ENCODE measurements around the gene METRNL.
"Not testable (repeated sequence)": the region's sequence is repeated elsewhere in the genome, so short reads cannot be mapped to it uniquely, and the experiment has no call there.

METRNL gene, protein sequence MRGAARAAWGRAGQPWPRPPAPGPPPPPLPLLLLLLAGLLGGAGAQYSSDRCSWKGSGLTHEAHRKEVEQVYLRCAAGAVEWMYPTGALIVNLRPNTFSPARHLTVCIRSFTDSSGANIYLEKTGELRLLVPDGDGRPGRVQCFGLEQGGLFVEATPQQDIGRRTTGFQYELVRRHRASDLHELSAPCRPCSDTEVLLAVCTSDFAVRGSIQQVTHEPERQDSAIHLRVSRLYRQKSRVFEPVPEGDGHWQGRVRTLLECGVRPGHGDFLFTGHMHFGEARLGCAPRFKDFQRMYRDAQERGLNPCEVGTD

DNA sequence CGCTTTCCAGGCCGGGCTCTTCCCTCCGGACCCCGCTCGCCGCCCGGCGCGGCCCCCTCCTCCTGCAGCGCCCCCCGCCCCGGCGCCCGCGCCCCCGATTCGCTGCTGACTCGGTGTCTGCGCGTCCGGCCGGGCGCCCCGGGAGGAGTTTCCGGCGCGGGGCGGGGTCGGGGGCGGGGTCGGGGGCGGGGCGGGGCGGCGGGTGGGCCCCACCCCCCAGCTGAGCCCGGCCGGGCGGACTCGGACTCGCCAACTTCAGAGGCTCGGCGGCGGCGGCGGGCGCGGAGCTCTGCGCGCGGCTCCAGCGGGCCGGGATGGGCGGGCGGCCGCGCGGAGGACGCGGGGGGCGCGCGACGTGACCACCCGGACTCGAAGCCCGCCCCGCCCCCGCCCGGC is at the start of gene METRNL:
TSS of gene METRNL (plus strand) at position 258 of the 396 bp plus-strand sequence. CDS start 207 bp downstream, outside the sequence.
- DNase-seq, result no peak

DNA sequence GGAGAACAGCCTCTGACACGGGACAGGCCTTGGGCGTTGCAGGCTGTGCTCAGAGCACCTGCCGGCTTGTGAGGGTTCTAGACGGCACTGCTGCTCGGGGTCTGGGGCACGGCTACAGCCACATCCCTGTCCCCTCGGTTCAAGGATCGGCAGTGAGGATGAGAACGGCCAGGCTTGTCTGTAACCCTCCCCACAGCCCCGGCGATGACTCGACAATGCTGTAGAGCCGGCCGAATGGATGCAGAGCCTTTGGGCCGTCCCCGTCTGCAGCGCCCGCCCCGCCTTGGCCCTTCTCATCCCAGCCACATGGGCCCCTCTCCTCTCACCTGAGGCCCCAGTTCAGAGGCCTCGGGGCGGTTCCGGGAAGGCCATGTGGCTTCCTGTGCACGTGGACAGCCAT is 49.0 kb upstream of the METRNL start:
- DNase-seq, result no peak

DNA sequence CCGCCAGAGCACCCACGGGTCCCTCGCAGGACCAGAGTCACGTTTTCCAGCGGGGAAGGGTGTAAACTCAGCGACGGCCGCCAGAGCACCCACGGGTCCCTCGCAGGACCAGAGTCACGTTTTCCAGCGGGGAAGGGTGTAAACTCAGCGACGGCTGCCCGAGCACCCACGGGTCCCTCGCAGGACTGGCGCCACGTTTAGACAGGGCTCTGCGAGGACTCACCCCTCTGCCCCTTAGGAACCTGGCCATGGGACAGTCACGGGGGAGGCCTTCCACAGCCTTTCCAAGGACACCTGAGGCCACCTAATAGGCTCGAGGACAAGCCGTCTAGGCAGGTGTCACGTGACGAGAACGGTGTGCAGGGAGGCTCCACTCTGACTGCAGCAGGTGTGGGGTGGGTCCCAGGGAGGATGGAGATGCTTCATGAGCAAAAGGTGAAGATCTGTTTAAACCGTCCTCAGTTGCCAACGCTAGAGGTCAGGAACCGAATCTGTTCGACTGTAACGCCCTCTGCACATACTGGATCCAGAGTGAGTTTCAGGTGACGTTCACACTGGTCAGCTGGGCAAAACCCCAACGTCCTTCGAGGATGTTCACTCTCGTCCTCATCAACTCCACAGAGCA is 48.0 kb upstream of the METRNL start:
- DNase-seq, result no peak

DNA sequence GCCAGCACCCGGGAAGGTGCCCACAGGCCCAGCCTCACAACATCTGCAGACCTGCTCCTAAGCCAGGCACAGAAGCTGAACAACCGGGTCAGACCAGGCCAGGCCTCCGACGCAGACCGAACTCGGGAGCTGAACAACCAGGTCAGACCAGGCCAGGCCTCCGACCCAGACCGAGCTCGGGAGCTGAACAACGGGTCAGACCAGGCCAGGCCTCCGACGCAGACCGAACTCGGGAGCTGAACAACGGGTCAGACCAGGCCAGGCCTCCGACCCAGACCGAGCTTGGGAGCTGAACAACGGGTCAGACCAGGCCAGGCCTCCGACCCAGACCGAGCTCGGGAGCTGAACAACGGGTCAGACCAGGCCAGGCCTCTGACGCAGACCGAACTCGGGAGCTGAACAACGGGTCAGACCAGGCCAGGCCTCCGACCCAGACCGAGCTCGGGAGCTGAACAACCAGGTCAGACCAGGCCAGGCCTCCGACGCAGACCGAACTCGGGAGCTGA is 47.4 kb upstream of the METRNL start:
- not testable (repeated sequence) for DNase-seq

DNA sequence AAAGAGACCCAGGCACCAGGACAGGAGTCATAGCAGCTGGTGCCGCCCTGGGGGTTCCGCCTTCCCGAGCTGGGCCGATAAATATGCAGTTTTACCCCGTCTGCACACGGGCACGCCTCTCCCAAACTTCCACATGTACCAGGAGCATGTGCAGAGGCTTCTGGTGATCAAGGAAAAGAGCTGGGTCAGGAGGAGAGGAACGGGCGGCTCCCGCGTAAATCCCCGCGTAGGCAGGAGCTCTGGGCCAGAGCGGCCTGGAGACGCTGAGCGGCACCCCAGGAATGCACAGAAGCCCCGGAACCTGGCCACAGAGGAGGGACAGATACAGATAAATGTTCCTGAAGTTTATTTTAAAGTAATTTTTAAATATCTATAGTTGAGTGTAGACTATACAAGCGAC is 46.6 kb upstream of the METRNL start:
- no peak for DNase-seq

DNA sequence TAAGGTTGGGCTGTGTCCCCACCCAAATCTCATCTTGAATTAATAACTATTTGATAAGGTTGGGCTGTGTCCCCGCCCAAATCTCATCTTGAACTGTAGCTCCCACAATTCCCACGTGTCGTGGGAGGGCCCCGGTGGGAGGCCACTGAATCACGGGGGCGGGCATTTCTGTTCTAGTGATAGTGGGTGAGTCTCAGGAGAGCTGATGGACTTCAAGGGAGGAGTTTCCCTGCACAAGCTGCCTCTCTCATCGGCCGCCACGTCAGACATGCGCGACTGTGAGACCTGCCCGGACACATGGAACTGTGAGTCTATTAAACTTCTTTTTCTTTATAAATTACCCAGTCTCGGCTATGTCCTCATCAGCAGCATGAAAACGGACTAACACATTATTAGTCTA is 44.9 kb upstream of the METRNL start:
- DNase-seq, result no peak

DNA sequence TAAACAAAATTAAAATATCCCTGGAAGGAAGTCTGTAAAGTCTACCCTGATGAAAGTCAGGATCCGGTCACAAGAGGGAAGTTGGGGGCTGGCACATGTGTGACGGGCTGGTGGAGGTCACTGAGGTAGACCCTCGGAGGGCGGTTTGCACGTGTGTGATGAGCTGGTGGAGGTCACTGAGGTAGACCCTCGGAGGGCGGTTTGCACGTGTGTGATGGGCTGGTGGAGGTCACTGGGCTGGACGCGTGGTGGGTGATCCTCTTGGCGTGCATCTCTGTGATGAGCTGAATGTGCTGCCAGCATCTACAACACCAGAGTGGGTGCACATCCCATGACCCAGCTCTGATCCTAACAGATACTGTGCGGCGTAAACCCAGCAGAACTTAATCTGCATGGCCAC is 43.7 kb upstream of the METRNL start:
- DNase-seq, result no peak

DNA sequence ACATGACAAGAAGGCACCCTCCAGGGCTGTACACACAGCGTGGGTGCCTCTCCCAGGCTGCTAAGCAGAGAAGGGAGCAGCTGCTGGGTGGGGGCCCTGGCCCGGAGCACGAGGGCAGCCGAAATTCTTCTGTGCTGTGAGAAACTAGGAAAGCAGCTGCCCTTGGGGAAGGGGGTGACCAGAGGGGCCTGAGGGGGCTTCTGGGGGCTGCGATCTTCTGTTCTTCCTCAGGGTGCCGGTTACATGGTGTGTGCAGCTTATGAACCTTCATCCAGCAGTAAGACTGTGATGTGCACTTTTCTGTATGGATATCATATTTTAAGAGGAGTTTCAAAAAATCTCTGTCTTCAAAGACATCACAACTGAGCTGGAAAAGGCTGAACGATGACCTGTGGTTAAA is 43.2 kb upstream of the METRNL start:
- no peak for DNase-seq

DNA sequence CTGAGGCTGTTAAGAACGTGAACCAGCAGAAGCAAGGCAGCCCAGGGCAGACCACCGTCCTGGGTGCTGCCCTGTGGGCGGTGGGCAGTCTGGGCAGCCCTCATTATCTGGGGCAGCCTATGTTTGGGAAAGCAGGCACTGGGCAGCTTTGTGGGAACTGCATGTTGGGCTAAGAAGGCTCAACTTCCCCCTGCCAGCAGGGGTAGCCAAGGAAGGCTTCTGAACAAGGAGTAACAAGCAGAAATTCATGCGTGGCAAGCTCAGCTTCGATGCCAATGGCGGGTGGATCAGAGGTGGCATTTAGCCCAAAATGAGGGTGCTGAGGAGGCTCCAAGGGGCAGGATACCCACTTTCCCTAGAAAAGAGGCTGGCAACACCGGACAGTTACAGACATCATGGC is 42.7 kb upstream of the METRNL start:
- no peak for DNase-seq

DNA sequence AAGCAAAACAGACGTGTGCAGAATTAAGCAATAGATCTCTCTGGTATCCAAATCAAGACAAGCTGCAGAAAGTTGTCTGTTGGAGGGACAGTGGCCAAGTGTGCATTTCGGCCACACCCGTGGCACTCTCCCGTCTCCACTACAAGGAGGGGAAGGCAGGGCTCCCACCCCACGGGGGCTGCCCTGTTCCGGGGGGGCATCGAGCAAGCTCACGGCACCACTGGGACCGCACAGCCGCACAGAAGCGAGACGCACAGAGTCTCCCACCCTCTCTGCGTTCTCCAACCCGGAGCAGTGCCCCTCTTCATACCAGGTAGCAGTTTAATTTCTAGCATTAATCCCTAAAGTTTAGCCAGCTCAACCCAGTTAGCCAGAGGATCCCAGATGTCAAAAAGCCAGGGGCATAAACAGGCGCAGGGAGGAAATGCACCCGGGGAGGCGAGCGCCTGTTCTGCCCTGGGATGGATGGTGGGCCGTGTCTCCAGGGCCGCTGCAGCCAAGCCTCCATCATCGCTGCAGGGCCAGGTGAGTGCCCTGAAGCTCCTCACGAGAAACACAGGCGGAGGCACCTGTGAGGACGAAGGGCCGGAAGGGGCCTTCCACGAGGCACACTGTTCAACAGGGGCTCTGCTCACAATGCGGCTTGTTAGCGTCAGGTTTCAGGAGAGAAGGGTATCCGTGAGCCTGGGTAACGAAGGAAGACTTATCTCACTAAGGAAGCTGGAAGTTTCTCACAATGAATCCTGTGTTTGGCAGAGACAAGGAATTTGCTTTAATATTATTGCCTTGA is 42.1 kb upstream of the METRNL start:
- DNase-seq, result no peak

DNA sequence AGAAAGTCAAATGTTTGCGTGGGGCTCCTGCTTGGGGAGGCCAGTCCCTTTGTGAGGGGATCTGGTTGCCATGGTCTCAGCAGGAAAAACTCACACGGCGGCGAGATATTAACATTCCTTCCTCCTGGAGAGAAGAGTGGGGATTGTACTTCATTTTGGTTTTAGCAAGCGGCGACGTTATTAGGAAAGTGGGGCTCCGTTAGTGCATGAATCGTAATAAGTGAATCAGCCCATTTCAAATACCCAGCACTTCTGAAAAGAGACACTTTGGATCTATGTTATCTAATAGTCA is 41.6 kb upstream of the METRNL start:
- DNase-seq, result no peak

DNA sequence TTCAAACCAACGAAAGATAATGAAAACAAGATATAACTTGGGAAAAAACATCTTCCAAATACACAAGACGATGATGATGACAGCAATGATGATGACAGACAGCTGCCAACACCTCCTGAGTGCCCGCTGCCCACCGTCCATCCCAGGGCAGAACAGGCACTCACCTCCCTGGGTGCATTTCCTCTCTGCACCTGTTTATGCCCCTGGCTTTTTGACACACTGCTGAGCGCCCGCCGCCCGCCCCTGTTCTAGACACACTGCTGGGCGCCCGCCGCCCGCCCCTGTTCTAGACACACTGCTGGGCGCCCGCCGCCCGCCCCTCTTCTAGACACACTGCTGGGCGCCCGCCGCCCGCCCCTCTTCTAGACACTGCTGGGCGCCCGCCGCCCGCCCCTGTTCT is 40.4 kb upstream of the METRNL start:
- not testable (repeated sequence) for DNase-seq

DNA sequence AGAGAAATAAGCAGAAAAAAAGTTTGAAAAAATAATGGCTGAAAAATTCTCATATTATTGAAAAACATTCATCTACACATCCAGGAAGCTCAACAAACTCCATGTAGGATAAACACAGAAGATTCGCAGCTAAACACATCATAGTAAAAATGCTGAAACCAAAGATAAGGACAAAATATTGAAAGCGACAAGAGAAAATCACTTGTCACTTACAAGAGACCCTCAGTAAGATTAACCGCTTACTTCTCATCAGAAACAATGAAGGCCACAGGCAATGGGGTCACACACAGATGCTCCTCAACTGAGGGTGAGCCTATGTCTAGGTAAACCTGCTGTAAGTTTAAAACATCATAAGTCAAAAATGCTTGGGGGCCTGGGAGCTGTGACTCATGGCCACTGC is 38.1 kb upstream of the METRNL start:
- no peak for DNase-seq

DNA sequence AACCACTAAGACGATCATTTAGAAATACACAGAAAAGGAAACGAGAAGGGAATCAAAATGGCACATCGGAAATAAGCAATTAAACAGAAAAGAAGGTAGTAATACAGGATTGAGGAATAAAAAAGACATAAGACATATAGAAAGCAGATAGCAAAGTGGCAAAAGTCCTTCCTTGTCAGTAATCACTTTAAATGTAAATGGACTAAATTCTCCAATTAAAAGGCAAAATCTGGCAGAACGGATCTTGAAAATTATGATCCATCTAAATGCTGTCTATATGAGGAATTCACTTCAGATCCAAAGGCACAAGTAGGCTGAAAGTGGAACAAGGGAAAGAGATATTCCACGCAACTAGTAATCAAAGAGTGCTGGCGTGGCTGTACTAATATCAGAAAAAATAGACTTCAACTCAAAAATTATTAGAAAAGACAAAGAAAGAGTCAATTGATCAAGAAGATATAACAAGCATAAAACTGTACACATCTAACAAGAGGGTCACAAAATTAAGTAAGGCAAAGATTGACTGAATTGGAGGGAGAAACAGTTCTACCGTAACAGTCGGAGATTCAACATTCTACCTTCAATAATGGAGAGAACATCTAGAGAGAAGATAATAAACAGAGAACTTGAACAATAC is 36.8 kb upstream of the METRNL start:
- DNase-seq, result no peak

DNA sequence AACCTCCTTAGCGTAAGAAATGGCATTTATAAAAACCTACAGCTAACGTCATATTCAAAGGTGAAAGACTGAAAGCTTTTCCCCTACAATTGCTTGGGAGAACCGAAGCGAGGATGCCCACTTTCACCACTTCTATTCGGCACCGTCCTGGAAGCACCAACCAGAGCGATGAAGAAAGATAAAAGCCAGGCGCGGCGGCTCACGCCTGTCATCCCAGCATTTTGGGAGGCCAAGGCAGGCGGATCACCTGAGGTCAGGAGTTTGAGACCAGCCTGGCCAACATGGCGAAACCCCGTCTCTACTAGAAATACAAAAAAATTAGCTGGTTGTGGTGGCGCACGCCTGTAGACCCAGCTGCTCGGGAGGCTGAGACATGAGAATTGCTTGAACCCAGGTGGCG is 34.9 kb upstream of the METRNL start:
- not testable (repeated sequence) for DNase-seq

DNA sequence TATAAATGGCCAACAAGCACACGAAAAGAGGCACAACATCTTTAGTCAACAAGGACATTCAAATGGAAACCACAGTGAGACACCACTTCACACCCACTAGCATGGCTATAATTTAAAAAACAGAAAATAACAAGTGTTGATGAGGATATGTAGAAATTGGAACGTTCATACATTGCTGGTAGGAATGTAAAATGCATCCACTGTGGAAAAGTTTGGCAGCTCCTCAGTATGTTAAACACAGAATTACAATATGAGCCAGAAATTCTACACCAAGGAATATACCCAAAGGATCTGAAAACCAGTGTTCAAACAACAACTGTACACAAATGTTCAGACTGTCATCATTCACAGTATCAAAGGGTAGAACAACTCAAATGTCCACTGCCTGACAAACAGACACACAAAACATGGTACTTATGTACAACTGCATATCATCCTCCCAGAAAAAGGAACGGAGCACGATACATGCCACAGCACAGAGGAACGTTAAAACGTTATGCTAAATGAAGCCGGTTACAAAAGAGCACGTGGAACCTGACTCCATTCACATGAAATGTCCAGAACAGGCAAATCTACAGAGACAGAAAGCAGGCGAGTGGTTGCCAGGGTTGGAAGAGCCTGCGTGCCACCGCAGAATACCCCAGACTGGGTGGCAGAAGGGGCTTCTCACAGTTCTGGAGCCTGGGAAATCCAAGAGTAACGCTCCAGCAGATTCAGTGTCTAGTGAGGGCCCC is 32.8 kb upstream of the METRNL start:
- no peak for DNase-seq

DNA sequence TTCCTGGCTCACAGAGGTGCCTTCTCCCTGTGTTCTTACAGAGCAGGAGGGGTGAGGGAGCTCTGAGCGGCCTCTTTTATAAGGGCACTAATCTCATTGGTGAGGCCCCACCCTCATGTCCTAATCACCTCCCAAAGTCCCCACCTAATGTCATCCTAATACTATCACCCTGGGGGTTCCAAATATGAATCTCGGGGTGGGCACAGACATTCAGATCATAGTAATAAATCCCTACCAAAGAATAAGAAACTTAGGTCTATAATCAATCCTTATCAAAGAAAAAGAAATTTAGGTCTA is 32.3 kb upstream of the METRNL start:
- DNase-seq, result no peak

DNA sequence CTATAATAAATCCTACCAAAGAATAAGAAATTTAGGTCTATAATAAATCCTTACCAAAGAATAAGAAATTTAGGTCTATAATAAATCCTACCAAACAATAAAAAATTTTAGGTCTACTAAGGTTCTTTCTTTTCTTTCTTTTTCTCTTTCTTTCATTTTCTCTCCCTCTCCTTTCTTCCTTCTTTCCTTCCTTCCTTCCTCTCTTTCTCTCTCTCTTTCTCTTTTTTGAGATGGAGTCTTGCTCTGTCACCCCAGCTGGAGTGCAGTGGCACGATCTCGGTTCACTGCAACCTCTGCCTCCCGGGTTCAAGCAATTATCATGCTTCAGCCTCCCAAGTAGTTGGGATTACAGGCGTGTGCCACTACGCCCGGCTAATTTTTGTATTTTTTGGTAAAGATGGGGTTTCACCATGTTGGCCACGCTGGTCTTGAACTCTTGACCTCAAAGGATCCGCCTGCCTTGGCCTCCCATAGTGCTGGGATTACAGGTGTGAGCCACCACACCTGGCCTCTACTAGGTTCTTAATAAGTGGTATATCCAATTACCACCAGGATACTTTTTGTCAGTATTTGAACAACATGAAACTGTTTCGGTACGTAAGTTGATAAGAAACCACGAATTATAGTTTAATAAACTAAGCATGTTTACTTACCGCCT is 31.5 kb upstream of the METRNL start:
- DNase-seq, result not testable (repeated sequence)

DNA sequence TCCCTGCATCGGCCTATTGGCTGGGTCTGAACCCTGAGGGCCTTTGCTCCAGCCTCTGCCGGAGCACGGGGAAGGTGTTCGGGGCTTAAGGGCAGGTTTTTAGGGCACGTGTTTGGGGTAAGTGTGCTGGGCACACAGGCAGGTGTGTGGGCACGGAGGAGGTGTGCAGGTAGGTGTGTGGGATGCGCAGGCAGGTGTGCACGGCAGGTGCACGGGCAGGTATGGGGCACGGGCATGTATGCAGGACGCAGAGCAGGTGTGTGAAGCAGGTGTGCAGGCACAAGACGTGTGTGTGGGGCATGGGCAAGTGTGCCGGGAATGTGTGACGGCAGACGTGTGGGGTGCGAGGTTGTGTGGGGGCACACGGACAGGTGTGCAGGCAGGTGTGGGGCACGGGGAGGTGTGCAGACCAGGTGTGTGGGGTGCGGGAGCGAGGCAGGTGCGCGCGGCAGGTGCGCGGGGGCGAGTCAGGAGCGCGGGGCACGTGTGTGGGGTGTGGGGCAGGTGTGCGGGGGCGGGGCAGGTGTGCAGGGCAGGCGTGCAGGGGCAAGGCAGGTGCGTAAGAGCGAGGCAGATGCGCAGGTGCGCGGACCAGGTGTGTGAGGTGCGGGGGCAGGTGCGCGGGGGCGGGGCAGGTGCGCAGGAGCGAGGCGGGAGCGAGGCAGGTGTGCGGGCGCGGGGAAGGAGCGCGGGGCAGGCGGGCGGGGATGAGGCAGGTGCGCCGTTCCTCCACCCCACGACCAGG is 28.6 kb upstream of the METRNL start:
- no peak for DNase-seq

DNA sequence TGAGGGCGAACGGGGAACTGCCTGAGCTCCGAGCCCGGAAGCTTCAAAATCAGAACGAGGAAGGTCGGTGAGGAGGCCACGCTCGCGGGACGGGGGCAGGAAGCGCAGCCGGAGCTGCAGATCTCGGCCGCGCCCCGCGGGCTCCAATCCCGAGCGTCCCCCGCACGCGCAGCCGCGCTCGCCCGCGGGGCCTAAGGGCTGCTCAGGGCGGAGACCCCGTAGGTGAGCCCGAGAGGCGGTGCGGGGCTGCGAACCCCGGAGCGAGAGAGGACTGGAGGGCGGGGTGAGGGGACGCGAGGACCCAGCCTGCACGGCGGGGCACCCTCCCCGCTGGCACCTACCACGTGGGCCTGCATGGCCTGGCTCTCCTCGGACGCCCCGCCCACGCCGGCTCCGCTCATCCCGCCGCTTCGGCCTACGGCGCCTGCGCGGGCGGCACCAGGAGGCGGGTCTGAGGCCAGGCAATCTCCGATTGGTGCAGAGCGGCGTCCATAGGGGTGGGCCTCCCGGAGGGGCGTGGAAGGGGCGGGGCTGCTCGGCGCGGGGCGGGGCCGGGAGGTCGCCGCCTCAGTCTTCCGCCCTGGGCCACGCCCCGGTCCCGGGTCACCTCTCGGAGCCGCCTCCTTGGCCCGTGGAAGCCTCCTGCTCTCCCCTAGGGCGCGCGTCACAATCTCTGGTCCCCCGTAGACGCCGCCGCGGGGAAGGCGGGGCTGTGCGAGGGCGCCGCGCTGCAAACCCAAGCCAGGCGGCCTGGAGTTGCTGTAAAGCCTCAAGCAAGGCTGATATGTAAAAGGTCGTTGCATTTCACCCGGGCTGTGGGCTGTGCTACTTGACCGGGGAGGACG is 27.8 kb upstream of the METRNL start:
- peak; percentile 66 to 82 for DNase-seq

DNA sequence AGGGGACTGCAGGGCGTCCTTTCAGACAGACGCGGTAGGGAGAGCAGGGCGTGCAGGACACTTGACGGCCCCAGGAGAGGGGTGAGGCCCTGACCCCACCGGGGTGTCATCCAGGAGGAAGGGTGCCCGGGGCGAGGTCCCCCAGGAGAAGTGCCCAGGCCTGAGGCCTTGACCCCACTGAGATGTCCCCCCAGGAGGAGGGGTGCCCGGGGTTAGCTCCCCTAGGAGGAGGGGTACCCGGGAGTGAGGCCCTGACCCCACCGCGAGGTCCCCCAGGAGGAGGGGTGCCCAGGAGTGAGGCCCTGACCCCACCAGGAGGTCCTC is 27.2 kb upstream of the METRNL start:
- DNase-seq, result no peak
